Effector memory CD4-positive, alpha-beta T cell (primary cell): ENCODE data around the gene C3orf20.

ENCODE experiments used
- DNase-seq, 3 donors: peaks; one replicate each; pipeline ENCODE4 v3.0.0-alpha.2; 2020
- H3K27ac ChIP-seq: 2 replicates; pipeline ENCODE4 v1.7.0; 2013; ENCODE audit warnings: mild to moderate bottlenecking, low read length, moderate library complexity; ENCODE audit not compliant: insufficient read depth, poor library complexity, severe bottlenecking
- H3K27me3 ChIP-seq: replicated peaks from 2 replicates; pipeline ENCODE4 v1.7.0; 2013; ENCODE audit warnings: mild to moderate bottlenecking, low read length; ENCODE audit not compliant: insufficient read depth, control insufficient read depth, poor library complexity, severe bottlenecking
- H3K36me3 ChIP-seq: 2 replicates; pipeline ENCODE4 v1.7.0; 2013; ENCODE audit warnings: mild to moderate bottlenecking, low read length, moderate library complexity; ENCODE audit not compliant: control insufficient read depth, insufficient read depth
- H3K4me1 ChIP-seq: 2 replicates; pipeline ENCODE4 v1.7.0; 2013; ENCODE audit warnings: low read length, mild to moderate bottlenecking; ENCODE audit not compliant: control insufficient read depth, insufficient read depth, poor library complexity, severe bottlenecking
- H3K4me3 ChIP-seq: 2 replicates; pipeline ENCODE4 v1.7.0; 2013; ENCODE audit warnings: low read length, low read depth, mild to moderate bottlenecking; ENCODE audit not compliant: insufficient read depth, poor library complexity, severe bottlenecking
- H3K9me3 ChIP-seq: 2 replicates; pipeline ENCODE4 v1.7.0; 2013; ENCODE audit warnings: mild to moderate bottlenecking, low read length, moderate library complexity; ENCODE audit not compliant: control insufficient read depth

The C3orf20 gene

DNA sequence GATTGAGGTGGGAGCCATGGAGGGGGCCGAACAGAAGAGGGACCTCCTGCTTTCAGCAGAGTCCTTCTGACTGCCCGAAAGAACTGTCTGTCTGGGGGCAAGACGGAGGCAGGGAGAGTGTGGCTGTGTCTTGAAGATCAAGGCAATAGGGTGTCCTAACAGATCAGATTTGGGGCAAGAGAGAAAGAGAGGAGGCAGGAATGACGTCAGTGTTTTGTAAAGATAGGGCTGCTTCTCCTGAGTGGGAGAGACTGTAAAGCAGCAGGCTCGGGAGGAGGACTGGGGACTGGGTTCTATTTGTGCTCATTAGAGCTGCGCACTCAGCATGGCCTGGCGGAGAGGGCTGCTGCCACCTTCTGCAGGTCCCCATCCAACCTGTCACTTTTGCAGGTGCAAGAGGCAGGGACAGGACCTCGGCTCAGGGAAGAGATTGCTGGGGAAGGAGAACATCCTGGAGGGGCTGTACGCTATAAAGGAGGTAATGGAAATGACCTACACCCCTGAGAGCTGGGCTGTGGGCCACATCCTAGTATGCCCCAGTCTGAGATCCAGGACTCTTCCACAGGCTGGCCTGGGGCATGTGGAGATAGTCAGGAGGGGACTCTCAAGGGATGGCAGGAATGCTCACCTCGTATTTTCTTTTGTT lies 114.8 kb downstream of the C3orf20 start:
- H3K4me1 ChIP-seq = no peaks in the 10 kb centered on the region
- no peak overlapping the region for H3K4me3 ChIP-seq
- no peaks in the 10 kb centered on the region for H3K36me3 ChIP-seq
- H3K27me3 ChIP-seq = no peaks in the 10 kb centered on the region
- no peaks in the 10 kb centered on the region for H3K9me3 ChIP-seq
- H3K27ac ChIP-seq = no peak overlapping the region
- no peak for DNase-seq

DNA sequence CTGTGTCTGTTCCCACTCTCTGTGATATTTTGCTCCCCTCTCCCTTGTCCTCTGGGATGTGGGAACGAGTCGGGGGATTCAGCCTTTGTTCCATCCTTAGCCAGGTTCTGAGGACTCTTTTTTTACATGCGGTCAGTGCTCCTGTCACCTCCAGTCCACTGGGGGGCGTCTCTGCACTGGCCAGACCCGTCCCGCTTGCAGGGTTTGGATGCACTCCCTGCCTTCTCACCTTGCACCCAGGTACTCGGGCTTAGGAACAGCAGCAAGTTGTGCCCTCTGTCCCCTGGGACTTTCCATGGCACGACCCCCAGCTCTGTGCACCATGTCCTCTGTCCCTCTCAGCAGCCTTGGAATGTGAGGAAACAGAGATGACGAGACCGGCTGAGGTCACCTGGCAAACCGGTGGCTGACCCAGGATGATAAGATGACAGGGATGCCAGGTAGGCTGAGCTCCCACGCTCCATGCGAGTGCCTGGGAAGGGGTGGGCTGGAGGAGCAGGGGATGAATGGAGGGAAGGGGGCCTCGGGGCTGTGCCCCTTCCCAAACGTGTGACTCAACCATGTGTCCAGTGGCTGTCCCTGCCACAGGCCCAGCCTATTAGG lies 116.5 kb downstream of the C3orf20 start:
- H3K27me3 ChIP-seq = no peaks in the 10 kb centered on the region
- H3K4me1 ChIP-seq = no peaks in the 10 kb centered on the region
- no peaks in the 10 kb centered on the region for H3K36me3 ChIP-seq
- H3K9me3 ChIP-seq = no peaks in the 10 kb centered on the region
- DNase-seq = peak in 2 of 3 donors; percentile 9 to 45
- H3K4me3 ChIP-seq = no peak overlapping the region
- H3K27ac ChIP-seq = no peak overlapping the region

DNA sequence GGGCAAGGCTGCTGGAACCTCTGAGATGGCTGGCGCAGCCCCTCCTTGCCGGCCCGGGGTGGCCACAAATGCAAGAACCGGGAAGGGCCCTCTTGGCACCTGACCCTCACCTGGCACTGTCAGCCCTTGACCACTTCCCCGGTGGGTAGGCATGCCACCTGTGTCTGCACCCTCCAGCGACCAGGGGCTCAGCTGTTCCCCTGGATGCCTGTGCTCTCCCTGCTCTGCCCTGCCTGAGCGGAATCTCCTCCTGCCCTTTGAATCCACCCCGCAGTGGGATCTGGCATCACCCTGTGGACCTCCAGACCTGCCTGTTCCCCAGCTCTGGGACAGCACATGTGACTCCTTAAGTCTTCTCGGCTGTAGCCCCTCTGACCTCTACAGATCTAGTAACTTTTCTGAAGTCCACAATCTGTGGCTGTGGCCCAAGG lies 117.8 kb downstream of the C3orf20 start:
- Histone ChIP-seq H3K27me3 (no peaks in the 10 kb centered on the region), H3K27ac (no peak overlapping the region), H3K36me3 (no peaks in the 10 kb centered on the region), H3K4me3 (no peak overlapping the region), H3K4me1 (no peaks in the 10 kb centered on the region), H3K9me3 (no peaks in the 10 kb centered on the region)
- DNase-seq = no peak

DNA sequence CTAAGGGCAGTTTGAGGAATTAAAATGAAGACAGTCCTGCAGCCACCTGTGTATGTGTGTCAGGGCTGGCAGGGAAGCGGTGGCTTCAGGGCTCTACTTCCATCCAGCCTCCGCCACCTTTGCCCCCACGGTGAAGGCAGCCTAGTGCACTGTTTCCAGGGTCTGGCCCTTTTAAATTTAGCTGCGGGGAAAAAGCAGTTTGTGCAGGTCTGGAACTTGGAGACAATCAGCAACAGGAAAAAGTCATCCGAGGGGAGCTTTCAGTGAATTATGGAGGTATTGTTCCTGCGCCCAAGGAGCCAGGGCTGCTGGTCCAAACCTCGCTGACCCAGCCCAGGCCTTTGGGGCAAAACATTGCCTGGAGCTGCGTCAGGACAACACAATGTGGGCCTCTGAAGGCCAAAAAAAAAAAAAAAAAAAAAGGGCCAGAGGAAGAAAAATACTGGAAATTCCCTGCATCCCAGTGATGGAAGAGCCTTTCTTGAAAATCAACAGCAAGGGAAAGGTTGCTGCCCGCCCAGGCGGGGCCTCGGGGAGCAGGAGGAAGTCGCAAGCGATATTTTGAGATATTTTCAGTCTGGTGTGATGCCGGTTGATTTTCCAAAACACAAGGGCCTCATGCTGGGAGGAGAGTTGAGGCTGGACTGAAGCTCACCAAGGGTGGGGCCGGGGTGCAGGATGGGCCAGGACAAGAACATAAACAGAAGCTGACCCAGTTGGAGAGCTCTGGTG lies 118.4 kb downstream of the C3orf20 start:
- Histone ChIP-seq H3K4me1 (no peaks in the 10 kb centered on the region), H3K4me3 (no peak overlapping the region), H3K36me3 (no peaks in the 10 kb centered on the region), H3K27ac (no peak overlapping the region), H3K27me3 (no peaks in the 10 kb centered on the region), H3K9me3 (no peaks in the 10 kb centered on the region)
- DNase-seq = no peak

DNA sequence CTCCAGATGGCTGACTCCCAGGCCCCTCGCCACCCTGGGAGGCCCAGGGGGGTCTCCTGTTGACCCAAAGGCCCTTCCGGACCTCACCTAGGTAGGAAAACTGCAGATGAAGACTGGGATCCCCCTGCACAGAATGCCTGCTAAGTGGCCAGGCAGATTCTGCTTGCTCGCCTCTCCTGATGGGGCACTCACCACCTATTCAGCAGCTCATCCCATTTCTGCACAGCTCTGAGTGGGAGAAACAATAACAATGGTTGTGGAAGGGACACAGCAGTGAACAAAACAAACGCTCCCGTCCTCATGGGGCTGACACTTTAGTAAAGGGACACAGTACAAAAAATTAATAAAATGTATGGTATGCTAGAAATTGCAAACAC lies 118.9 kb downstream of the C3orf20 start:
- H3K4me1 ChIP-seq = no peaks in the 10 kb centered on the region
- no peaks in the 10 kb centered on the region for H3K27me3 ChIP-seq
- no peak overlapping the region for H3K4me3 ChIP-seq
- no peak overlapping the region for H3K27ac ChIP-seq
- H3K36me3 ChIP-seq = no peaks in the 10 kb centered on the region
- DNase-seq = no peak
- no peaks in the 10 kb centered on the region for H3K9me3 ChIP-seq

DNA sequence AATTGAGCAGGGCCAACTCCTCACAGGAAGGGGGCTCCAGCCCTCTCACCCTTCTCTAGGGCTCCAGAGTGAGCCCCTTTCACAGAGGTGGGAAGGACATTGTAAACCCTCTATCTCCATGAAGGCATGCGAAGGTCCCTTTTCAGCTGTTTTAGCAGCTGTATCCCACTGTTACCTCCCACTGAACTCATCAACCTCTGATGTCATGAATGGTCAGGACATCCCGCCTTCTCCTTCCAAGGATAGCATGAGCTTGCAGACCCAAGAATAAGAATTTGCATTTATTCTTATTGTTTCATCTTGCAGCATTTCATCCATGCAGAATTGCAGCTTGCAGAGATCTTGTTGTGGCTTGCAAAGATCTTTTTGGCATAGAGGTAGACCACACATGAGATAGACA lies 119.5 kb downstream of the C3orf20 start:
- H3K4me1 ChIP-seq = no peaks in the 10 kb centered on the region

DNA sequence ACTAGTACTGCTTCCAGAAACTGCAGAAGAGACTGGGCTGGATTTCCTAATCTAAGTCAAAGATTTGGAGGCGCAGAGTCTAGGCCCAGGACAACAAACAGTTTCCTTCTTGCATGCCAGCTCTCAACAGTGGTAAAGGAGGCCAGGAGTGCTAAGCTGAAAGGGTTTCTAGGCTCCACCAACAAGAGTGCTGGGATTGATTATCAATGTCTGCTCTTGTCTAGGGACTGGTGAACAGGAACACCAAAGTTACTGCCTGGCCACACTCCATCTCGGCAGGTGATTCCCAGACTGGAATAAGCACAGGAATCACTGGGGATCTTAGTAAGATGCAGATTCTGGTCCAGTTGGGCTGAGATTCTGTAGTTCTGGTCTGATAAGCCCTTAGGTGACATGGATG lies 121.1 kb downstream of the C3orf20 start:
- DNase-seq = no peak
- Histone ChIP-seq H3K27me3 (no peaks in the 10 kb centered on the region), H3K4me1 (no peaks in the 10 kb centered on the region), H3K4me3 (no peak overlapping the region), H3K9me3 (no peaks in the 10 kb centered on the region), H3K36me3 (no peaks in the 10 kb centered on the region), H3K27ac (no peak overlapping the region)

More for the DNA sequence above, 119.5 kb downstream of the C3orf20 start:
- H3K27me3 ChIP-seq = no peaks in the 10 kb centered on the region
- no peaks in the 10 kb centered on the region for H3K9me3 ChIP-seq
- no peaks in the 10 kb centered on the region for H3K36me3 ChIP-seq
- H3K27ac ChIP-seq = no peak overlapping the region
- H3K4me3 ChIP-seq = no peak overlapping the region
- no peak for DNase-seq

DNA sequence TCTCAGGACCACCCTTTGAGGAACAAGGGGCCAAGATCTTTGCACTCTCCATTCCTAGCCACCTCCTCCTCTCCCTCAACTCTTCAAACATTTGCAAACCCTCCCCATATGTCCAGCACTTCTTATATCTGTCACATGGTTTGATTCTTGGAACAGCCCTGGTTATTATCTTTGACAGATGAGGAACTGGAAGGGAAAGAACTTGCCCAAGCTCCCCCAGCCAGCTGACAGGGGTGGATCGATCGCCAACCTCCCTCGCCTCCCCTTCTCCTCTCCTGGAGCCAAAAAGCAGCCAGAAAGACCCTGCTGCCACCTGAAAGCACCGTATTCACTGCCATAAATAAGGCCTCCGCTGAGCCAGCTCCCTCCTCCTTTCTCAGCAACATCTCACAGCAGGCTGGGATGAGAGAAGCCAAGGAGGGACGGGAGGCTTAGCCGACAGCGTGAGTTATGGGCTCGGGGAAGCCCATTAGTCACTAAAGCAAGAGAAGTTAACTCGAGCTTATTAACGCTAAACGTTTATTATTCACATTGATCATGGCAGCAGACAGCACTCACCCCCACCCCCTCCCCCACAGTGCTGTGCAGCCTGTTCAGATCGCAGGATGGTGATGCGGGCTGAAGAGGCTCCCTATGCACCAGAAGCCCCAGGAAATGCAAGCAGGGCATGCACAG lies 121.6 kb downstream of the C3orf20 start:
- no peak overlapping the region for H3K27ac ChIP-seq
- no peak for DNase-seq
- no peaks in the 10 kb centered on the region for H3K36me3 ChIP-seq
- H3K4me3 ChIP-seq = no peak overlapping the region
- H3K9me3 ChIP-seq = no peaks in the 10 kb centered on the region
- no peaks in the 10 kb centered on the region for H3K27me3 ChIP-seq
- H3K4me1 ChIP-seq = no peaks in the 10 kb centered on the region

DNA sequence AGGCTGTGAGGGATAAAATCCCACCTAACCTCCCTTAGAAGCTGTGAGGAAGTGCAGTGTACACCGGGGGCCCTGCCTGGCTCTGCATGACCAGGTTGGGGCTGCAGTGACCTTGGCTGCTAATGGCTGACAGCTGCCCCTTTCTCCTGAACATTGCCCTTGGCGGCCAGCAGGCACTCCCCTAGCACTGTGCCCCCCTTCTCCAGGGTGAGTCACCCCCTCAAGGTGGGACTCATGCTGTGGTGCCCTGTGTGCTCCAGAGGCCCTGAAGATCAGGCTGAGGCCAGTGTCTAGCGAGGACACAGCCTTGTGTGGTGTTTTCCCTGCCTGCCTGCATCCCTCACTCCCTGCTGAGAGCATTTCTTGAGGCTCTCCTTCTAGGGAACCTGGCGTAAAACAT lies 122.8 kb downstream of the C3orf20 start:
- Histone ChIP-seq H3K27ac (no peak overlapping the region), H3K9me3 (no peaks in the 10 kb centered on the region), H3K4me3 (no peak overlapping the region), H3K36me3 (no peaks in the 10 kb centered on the region), H3K27me3 (no peaks in the 10 kb centered on the region), H3K4me1 (no peaks in the 10 kb centered on the region)
- DNase-seq = no peak

DNA sequence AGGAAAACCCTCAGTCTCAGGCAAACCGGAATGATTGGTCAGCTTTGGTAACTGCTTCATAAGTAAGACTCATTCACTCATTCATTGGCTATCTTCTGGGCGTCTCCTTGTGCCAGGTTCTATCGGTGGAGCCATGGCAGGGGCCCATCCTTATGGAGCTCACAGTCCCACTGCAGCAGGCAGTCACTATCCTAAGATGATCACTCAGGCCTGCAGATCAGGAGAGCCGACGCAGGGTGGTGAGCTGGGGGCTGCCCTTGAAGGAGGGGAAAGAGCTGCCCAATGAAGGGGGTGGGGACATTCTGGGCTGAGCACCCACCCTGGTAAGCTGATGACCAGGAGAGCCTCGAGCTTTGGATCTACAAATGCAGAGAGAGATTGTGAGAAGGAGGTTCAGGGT lies 123.3 kb downstream of the C3orf20 start:
- no peak for DNase-seq
- no peak overlapping the region for H3K4me3 ChIP-seq
- H3K27me3 ChIP-seq = no peaks in the 10 kb centered on the region
- no peaks in the 10 kb centered on the region for H3K36me3 ChIP-seq
- H3K9me3 ChIP-seq = no peaks in the 10 kb centered on the region
- H3K27ac ChIP-seq = no peak overlapping the region
- H3K4me1 ChIP-seq = no peaks in the 10 kb centered on the region
